COLO829 (cell line): Measurements from ENCODE around the gene THAP4.

ENCODE experiments used
- DNase-seq: peaks from one replicate; pipeline ENCODE4 v3.0.0; 2012; ENCODE audit warnings: low spot score

THAP4 gene

DNA sequence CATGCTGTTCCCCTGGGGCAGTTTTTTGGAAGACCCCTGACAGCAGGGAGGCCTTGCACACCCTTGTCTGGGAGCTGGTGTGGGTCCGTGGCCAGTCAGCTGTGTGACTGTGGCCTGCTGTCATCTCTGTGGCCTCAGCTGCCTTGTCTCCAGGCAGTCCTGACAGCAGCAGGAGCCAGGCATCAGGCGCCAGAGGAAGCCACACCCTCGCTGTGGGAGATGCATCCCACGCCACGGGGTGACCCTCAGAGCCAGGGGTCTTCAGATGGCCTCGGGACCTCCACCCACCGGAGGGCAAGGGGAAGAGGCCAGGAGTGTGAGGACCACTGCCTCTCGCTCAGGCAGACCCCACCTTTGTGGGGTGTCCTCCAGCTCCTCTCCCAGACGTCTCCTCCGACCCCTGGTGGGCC lies 73.4 kb downstream of the THAP4 start:
- DNase-seq: no peak

DNA sequence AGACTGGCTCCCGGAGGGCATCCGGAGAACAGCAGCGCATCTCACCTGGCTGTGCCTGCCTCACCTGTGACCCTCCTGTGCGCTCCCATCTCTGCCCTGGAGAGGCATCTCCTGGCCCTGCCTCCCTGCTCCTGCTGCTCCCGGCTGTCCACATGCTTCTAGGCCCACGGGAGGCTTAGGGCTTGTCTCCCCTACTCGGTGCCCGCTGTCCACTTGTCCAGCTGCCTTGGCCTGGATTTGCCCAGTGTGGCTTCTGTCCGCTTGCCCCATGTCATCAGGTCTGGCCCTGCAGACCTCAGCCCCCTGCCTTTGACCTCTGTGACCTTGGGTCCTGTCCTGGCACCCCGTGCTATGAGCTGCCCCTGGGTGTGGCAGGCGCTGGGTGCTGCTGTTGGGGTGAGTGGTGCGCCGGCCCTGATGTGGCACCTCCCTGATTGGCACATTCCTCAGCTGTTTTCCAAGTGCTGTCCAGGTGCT lies 73.9 kb downstream of the THAP4 start:
- DNase-seq: no peak

DNA sequence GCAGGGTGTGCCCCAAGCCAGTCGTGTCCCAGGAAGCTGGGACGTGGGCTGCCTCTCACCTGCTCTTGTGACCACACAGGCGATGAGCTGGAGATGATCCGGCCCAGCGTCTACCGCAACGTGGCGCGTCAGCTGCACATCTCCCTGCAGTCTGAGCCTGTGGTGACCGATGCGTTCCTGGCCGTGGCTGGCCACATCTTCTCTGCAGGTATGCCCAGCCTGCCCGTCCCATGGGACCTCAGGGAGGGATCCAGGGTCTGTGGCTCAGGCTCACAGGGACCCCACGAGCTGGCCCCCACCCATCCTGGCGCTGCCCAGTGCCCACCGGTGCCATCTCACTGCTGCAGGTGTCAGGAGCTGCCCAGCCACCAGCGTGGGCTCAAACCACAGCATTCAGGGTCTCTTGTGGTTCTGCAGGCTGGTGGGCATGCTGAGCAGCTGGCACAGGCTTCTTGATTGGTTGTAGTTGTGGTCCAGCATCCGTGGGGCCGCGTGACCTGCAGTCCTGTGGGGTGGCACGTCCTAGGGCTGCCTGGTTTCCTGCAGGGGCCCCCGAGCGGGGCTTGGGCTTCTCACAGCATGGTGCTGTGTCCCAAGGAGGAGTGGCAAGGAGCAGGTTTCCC lies 74.6 kb downstream of the THAP4 start:
- DNase-seq: no peak

DNA sequence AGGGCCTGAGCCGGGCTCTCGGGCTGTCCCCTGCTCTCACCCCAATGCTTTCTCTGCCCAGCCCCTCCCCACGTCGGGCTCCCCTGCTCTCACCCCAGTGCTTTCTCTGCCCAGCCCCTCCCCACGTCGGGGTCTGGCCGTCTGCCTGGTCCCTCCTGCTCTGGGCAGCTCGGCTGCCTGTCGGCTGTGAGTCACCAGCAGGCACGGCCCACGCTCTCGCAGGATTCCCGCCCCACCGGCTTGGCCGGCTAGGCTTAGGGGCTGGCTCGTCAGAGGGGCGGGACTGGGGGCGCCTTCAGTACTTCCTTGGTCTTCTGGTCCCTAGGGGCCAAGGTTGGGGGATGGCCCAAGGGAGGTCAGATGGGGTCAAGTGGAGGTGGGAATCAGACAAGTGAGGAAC lies 75.1 kb downstream of the THAP4 start:
- no peak for DNase-seq

DNA sequence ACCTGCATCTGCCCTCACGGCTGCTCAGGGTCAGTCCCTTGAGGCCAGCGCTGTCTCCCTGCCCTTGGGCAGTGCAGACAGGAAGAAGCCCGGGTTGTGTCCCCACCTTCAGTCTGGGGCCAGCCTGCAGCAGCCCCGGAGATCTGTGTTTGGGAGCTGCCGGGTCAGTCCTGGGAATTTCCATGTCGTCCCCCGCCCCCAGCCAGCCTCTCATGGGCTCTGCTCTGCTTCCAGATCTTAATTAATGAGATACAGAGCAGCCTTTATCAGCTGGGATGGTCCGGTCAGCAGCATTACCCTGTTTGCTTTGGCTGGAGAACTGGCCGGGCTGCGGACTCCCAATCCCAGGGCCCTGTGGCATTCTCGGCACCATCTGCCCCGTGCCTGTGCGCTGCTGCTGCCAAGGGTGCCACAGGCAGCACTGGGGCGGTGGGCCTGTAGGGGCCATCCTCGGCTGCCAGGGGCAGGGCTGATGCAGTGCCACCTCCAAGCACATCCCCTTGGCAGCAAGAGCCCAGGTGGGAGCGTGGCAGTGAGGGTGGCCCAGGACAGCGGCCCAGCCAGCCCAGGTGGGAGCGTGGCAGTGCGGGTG lies 76.0 kb downstream of the THAP4 start:
- no peak for DNase-seq

DNA sequence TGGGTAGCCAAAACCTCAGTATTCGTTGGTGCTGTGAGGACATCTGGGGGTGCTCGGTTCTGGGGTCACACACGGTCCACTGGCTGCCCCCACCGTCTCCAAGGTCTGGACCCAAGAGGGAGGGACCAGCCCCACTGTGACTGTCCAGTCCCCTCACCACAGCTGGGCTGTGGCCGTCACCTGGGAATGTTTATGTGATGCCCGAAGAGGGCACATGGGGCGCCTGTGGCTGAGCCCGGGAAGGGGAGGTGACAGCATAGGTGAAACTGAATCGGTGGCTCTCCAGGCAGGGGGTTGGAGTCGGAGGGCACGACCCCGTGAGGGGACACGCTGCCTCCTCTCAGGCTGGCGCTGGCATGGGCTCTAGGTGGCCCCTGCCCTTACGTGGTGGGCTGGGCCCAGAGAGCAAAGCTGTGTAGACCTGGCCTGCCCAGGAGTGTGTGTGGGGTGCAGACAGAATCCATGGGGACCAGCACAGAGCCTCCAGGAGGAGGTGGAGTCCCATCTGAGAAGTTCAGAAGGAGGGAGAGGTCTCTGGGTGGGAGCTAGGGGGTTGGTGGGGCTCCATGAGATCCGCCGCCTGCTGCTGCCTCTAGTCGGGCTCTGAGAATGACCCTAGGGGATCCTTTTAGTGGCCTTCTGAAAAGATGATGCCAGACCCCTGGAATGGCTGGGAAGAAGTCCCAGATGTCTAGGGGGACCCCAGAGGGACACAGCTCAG lies 76.6 kb downstream of the THAP4 start:
- DNase-seq: no peak

DNA sequence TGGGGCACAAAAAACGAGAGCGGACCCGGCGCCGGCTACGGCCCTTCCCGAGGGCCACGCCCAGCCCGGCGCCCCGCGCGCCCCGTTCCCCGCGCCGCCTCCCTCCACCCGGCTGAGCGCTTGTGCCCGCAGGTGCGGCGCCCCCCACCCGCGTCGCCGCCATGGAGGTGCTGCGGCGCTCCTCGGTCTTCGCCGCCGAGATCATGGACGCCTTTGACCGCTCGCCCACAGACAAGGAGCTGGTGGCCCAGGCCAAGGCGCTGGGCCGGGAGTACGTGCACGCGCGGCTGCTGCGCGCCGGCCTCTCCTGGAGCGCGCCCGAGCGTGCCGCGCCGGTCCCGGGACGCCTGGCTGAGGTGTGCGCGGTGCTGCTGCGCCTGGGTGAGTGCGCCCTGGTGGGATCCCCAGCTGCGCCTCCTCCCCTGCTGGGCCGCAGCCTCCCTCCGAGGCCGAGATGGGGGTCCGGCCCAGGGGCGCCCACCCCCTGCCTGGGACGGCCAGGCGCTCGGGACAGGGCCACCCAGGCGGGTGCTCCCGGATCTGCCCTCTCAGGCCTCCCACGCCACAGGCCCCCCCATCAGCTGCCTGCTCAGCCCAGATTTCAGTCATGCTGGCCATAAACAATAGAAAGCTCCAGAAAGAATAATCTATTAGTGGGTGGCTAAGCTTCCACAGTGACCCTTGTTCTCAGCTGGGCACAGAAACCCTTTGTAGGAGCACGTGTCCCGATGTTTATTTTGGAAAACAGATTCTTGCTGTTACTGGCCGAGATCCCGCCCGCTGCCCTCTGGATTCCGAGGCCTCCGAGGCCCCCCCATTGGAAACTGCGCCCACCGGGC lies 77.4 kb downstream of the THAP4 start:
- peak; percentile 35 for DNase-seq

DNA sequence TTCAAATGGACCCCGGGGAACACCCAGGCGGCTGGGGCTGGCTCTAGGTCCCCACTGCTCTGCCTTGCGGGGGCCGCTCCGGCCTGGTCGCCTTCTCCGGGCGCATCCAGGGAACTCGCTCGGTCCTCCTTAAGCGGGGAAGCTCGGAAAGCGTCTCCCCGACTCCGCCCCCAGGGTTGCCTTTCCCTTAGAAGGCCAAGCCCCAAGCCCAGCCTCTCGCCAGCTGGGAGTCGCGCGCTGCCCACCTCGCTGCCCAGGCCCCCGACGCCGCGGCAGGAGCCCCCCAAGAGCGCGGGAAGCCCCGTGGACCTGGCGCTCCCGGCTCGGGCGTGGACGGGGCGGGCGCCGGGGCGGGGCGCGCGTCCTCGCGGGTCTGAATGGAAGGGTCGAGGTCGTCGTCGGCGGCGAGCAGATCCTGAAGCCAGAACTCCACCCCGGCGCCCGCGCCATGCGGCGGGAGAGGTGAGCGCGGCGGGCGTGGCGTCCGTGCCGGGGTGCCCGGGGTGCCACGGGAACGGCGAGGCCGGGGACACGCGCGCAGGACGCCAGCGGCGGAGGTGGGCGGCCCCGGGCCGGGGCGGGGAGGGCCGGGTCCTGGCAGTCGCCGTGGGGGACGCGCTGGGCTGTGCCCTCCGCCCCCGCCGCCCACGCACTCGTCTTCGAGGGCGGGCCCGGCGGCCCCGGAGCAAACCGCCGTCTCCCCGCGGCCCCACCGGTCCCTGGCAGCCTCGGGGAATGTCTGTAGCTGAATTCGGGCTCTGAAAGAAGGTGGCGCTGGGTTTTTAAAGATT lies 78.2 kb downstream of the THAP4 start, which contains the start of gene BOK:
Gene BOK, plus strand, starts transcription at position 214 of the 791 bp plus-strand sequence. CDS start 739 bp downstream, outside the sequence.
- no peak for DNase-seq

DNA sequence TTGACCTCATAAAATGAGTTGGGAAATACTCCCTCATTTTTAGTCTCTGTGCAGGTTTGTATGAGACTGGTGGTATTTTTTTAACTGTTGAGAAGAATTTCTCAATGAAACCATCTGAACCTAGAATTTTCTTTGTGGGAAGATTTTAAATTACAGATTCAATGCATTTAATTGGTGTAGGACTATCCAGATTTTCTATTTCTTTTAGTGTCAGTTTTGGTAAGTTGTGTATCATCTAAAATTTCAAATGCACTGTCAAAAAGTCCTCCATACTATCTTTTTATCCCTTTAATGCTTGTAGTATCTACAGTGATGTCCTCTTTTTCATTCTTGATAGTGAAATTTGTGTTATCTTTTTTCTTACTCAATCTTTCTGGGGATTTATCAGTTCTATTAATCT lies 80.2 kb downstream of the THAP4 start:
- no peak for DNase-seq

DNA sequence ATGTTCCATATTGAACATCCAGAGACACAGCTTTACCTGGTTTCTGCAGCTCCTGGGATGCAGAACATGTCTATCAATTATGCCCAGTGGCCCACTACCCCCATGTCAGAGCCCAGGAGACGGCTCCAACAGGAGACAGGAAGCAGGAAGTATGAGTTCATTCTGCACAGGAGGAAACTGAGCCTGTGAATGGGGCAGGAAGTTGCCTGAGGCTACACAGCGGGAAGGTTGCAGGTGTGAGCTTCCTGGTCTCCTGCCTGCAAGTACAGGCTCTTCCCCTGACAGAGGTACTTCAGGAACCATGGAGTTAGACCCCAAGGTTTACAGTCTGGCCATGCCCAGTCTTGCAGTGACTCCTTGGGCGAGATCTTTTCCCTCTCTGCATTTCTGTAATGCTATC lies 81.2 kb downstream of the THAP4 start:
- DNase-seq: no peak

DNA sequence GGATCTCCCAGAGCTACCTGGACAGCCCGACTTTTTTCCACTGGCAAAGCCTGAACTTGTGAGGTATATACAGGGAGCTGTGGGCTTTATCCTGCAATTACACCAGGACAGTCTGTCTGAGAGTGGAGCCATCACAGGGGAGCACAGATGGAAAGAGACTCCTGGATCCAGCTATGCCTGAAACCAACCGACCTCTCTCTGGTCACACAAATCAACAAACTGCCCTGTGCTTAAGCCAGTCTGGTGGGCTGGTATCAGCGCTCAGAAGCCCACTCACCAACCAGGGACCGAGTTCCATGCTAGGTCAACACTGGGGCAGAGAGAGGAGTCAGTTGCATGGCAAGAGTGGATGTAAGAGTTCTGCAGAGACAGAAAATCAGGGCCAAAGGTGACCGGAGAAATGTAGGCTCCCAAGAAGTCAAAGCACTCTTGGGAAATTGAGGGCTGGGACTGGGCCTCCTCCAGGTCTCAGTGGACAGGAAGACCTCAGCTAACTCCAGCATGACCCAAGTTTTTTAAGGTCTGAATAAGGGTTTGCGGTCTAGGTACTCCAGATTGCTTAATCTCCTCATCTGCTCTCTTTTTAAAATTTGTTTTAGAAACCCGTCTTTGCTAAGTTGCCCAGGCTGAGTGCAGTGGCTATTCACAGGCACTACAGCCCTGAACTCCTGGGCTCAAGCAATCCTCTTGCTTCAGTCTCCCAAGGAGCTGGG lies 82.2 kb downstream of the THAP4 start:
- no peak for DNase-seq

DNA sequence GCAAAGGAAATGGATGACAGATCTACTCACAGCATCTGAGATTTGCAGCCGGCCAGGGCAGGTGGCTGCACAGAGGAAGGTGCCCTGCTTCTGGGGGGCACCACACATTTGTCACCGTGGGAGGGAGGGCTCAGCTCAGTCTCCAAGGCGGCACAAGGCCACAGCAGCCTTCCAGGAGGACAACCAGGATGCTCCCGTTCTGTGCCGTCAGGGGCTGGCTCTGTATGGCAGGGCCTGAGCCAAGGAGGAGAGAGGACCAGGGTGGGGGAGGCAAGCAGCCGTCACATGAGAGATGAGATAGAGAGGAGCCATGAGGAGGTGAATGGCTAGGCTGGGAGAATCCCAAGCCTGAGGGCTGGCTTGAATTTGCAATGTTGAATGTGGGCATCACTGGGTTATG lies 83.0 kb downstream of the THAP4 start:
- DNase-seq: no peak

DNA sequence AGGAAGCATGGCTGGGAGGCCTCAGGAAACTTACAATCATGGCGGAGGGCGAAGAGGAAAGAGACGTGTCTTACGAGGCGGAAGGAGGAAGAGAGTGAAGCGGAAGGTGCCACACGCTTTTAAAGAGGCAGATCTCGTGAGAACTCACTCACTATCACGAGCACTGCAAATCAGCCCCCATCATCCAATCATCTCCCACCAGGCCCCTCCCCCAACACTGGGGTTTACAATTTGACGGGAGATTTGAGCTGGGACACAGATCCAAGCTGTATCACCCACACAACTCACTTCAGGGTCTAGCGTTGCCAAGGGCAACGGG lies 83.5 kb downstream of the THAP4 start:
- no peak for DNase-seq

DNA sequence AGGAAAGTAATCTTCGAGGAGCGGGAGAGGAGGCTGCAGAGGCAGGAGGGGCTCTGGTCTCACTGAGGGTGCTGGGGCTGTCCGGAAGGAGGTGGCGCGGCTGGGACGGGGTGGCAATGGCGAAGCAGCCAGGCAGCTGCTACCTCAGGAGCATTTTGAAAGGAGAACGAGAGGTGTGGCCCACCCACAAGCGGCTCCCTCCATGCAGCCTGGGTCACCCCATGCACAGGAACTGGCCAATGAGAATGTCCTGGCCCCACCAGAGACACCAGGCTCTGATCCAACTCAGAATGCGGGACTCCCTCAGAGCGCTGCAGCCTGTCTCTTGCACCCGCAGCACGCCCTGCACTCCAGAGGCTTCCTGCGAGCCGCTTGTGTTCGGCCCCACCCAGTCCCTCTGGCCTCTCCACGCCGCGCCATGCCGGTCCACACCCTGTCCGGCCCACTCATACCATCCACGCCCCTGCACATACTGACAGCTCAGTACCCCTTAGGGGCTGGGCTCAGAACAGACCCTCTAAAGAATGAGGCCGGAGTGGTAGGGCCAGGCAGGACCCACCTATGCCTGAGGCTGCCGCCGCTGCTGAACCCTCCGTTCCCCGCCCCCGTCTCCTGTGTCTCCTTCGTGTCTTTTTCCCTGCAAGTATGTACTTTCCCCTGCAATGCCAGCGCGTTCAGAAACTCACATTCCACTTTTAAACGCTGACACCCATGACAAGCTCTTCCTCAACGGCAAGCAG lies 84.8 kb downstream of the THAP4 start:
- no peak for DNase-seq

DNA sequence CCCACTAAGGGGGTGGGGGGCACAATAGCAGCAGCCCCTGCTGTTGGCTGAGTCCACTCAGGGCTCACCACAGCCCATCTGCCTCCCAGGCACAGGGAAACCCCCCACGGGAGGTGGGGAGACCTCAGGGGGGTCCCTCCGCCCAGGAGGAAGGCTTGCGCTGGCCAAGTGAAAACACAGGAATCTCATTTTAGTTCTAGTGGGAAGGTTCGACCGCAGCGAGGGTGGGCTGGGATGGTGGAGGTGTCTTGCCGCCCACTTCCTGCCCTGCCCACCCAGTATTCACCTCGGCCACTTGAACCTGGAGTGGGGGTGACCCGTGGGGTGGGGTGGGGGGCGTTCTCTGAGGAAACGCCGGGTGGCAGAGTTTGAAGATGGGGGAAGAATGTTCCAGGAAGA lies 85.4 kb downstream of the THAP4 start:
- no peak for DNase-seq

DNA sequence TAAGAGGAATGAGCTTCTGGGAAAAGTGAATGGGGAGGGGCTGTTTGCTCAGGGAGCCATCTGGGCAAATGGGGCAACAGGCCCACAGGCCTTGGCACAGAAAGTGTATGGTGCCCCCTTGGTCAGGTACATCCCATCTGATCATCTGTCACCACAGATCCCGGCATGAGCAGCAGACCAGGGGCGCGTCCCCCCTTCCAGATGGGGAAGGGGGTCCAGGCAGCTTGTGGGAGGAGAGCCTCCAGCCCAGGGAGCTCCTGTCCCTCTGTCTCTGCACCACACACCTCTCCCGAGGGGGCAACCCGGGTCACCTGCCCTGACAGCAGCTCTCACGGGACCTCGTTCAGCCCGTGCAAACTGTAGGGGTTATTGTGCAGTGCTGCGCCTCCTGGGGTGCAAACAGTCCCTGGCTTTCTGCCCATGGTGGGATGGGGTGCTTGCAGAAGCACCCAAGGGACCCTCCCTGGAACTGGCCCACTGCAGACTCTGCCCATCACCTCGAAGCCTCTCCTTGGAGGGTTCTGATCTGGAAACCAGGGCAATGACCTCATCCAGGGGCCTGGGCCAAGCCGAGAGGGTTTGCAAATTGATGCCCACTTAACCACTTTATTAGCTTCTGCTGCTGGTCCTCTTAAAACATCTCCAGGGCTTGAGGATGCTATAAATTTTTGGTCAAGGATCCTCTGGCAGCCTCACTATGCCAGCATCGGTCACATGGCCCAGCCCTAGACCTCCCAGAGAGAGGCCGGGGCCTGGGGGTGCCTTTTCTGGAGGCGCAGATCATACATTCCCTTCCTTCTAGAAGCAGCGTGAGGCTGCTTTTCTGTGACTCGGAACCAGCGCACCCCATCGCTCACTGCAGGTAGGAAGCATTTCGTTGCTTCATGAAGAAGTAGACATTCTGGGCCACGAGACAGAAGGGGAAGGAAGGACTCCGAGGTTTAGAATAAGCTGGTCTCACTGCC lies 86.1 kb downstream of the THAP4 start:
- no peak for DNase-seq

DNA sequence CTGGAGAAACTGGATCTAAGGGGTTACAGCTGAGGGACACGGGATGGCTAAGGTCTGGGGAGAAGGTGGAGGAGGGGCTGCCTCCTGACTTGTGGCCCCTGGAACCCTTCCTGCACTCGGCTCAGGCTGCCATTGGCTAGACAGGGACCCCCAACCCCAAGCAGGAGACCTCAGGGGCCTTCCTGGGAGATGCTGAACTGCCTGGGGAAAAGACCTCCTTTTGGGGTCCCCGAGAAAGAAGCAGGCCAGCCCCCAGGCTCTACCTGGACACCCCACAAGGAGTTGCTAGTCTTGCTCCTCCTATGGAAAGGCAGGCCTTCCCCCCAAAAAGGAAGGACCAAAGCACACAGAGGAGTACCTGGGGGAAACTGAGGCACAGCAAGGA lies 88.5 kb downstream of the THAP4 start:
- DNase-seq: no peak

DNA sequence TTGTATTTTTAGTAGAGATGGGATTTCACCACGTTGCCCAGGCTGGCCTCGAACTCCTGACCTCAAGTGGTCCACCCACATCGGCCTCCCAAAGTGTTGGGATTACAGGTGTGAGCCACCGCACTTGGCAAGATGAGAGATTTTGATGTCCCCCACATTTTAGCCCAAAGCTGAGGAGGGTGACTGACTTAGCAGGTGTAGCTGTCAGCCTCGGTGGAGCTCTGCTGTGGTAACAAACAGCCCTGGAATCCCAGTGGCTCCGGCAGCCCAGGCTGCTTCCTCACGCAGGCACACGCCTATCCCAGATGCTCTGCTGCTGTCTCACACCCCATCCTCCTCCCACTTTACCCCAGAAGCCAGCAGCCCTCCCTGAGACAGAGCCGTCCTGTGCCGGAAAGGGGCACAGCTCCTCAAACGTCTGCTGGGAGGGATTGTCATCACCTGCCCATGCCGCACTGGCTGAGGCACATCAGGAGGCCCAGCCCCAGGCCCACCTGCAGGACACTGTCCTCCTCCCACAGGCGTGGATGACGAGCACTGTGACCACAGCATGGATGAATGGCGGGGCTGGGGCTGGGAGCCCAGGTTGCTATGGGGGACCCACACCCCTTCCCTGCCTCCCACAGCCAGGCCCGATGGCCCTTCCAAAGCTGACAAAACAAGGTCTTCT lies 89.0 kb downstream of the THAP4 start:
- DNase-seq: no peak
